Hepatocyte (in vitro differentiated cells): ENCODE measurements around the gene GLS.

Experiments used
- EZH2 ChIP-seq: fragments of 200-600 bp; sonication (generic); IDR thresholded peaks from 2 replicates; pipeline ENCODE4 v1.6.1; 2016; ENCODE audit warnings: antibody characterized with exemption, mild to moderate bottlenecking, borderline replicate concordance
- TF ChIP-seq, protein P1 (sequence below): fragments of 200-600 bp; sonication (generic); IDR thresholded peaks from 2 replicates; pipeline ENCODE4 v1.5.1; 2016; ENCODE audit warnings: antibody characterized with exemption, mild to moderate bottlenecking; ENCODE audit not compliant: poor library complexity

DNA sequence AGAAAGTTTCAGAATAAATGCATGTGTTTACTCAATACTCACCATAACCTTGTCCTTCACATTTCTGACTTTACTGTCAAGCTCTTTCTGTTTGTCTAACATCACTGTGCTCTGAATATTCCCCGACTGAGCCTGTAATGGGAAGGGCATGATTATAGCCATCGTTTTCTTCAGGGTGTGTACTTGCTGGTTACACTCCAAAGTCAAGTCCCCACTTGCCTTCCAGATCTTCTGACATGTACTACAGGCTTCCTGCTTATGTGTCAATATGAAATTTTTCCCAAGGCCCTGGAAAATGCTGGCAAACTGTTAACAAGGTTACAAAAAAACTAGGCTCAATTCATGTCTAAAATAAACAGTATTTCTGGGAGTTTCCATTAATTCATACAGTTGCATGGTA lies 120.4 kb downstream of the GLS start:
- TF ChIP-seq, protein P1, sequence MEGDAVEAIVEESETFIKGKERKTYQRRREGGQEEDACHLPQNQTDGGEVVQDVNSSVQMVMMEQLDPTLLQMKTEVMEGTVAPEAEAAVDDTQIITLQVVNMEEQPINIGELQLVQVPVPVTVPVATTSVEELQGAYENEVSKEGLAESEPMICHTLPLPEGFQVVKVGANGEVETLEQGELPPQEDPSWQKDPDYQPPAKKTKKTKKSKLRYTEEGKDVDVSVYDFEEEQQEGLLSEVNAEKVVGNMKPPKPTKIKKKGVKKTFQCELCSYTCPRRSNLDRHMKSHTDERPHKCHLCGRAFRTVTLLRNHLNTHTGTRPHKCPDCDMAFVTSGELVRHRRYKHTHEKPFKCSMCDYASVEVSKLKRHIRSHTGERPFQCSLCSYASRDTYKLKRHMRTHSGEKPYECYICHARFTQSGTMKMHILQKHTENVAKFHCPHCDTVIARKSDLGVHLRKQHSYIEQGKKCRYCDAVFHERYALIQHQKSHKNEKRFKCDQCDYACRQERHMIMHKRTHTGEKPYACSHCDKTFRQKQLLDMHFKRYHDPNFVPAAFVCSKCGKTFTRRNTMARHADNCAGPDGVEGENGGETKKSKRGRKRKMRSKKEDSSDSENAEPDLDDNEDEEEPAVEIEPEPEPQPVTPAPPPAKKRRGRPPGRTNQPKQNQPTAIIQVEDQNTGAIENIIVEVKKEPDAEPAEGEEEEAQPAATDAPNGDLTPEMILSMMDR, result no peak
- no peak for TF ChIP-seq EZH2
